Hematopoietic multipotent progenitor cell treated with erythropoietin and hydrocortisone succinate and interleukin-3 and kit ligand, for 17 days (in vitro differentiated cells): ENCODE results near the gene HOXD10.

Experiments
- DNase-seq: peaks from one replicate; pipeline ENCODE4 v3.0.0-alpha.2; 2015; ENCODE audit warnings: low spot score

Gene HOXD10

DNA sequence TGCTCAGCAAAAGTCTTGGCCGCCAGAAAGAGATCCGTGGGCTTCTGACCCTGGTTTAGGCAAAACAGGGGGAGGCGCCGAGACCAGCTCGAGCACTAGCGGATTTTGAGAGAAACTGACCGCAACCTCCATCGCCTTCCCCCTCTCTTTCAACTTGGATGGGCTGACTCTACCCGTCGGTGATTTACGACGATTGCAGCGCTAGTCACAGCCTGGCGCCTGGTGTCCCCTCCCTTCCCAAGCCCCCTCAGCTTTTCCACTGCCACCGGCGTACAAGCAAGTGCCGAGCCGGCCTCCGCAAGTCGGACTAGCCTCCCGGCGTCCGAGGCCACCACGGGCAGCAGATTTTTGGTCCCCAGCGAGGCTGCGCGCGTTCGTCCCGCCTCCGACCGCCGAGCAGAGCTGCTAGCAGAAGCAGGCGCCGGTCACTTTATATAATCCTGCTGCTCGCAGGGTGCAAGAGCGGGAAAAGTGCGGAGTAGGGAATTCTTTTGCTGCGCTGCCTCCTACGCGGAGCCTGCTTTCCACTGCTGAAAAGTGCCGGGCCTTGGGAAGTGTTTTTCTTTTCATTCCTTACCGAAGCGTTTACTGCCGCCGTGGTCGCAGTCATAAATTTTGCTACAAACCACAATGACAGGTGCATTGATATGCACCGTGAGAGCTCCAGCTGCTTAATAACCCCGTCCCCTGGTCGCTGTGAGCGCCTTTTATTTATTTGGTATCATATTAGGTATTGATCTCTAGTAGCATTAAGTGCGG, 48.2 kb downstream of the HOXD10 start:
- DNase-seq, result no peak

DNA sequence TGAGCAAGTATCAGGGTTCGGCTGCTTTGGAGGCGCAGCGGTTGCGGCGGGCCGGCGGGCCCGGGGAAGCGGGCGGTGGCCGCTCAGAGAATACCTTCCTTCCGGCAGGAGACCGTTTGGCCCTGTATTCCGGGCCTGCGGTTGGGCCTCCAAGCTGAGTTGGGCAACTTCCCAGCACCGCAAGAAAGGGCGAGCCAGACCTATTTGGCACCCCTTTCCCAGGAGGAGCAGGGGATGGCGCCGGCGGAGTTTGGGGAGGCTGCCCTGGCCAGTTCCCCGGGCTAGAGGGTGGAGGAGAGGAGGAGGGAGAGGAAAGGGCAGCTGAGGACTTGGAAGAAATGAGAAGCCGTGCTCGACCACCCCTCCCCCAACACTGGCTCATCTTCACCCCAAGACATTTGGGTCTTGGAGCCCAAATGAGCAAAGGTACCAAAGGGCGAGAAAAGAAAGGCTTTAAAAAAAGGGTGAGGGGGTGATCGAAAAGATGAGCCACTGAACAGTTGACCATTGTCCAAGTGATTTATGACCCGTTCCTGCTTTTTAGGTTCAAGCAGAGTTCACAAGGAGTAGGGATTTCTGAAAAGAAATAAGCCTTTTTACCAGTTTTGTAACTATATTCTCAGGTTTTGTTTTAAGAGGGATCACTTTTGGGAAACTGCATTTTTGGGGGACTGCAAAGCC, 48.9 kb downstream of the HOXD10 start:
- no peak for DNase-seq

DNA sequence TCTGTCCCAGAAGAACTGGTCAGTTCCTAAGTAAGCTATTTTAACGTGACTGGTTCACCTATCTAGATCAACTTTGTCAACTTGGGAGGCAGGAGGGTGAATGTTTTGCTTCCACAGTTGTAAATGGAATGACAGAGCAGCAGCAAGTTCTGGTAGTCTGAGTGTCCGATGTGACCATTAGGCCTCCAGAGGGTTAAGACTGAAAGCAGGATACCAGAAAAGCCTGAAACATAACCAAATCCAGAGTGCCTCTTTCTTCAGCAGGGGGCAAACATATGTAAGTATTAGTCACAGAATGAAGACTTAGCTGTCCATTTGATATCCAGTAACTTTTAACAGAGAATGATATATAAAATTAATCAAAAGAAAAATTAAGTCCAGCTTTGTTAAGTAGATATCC, 49.7 kb downstream of the HOXD10 start:
- no peak for DNase-seq

DNA sequence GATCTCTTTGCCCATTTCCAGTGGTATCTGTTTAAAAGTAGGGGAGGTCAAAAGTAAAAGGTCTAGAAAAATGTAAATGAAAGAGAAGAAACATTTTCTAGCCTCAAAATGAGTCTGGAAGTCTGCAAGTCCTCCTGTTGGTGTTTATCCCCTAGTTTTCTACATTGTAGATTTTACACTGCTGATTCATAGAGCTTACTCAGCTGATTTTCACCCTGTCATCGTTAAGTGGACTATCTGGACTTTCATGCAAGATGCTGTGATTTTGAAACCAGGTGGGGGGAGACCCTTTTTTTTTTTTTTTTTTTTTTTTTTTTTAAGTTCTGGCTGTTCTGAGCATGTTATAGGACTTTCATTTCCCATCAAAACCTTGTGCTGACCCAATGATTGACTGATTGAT, 50.8 kb downstream of the HOXD10 start:
- no peak for DNase-seq

DNA sequence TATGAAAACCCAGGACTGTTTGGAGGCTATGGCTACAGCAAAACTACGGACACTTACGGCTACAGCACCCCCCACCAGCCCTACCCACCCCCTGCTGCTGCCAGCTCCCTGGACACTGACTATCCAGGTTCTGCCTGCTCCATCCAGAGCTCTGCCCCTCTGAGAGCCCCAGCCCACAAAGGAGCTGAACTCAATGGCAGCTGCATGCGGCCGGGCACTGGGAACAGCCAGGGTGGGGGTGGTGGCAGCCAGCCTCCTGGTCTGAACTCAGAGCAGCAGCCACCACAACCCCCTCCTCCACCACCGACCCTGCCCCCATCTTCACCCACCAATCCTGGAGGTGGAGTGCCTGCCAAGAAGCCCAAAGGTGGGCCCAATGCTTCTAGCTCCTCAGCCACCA, 52.6 kb downstream of the HOXD10 start:
- DNase-seq, result no peak
